ELR (cell line): ENCODE measurements around the gene PRKAB2.
"Not testable (repeated sequence)": the region's sequence is repeated elsewhere in the genome, so short reads cannot be mapped to it uniquely, and the experiment has no call there.

Source experiments
- DNase-seq: peaks from one replicate; pipeline ENCODE4 v3.0.0-alpha.2; 2015; ENCODE audit warnings: low read depth

Gene PRKAB2

GRCh38 chr1:147171399-147172167 is 687 bp downstream of the PRKAB2 start:
- DNase-seq: peak; percentile 36

DNA sequence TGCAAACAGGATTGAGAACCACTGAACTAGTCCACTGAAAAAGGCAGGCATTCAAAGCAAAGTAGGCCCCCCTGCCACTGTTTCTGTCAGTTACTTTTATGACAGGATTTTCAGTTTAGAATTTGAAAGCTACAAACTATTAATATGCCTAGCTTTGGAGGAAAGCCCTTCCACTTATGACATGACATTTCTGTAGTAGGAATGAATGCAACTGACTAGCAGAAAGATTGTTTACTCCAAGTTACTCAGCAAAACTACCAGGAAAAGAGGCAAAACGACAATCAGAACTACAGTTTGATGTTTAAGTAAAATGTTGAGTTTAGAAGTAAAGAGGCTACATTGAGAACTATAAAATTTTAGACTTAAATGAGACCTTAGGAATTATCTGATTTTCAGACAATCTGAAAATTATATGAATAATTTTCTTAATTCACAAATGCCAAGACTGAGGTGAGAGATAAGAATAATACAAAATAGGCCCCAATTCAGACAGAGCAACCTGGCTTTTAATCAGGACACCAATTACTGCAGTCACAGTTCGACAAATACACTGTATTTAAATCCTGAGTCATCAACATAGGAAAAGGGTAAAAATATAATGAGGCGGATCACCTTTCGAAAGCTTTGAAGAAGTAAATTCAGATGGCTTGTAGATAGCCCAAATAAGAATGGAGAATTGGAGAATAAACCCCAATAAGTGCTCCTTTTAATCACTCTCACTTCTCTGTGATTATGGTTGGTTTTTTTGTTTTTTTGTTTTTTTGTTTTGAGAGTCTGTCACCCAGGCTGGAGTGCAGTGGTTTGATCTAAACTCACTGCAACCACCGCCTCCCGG is 2.2 kb downstream of the PRKAB2 start:
- DNase-seq: peak; percentile 15

DNA sequence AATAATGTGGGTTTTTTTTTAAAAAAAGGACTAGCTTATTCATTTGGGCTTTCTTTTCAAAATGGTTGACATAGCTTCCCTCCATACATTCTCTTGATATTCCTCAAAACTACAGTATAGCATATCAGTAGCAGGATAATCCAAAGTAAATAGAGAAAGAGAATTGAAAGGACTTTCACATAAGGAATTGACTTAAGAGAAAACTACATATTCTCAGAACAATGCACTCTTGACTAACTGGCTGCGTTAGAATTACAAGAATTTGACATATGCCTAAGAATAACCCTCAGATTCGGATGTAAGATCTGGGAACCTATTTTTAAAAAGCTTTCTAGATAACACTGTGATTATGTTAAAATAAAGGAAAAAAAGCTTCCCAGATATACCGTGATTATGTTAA is 3.1 kb downstream of the PRKAB2 start:
- no peak for DNase-seq

DNA sequence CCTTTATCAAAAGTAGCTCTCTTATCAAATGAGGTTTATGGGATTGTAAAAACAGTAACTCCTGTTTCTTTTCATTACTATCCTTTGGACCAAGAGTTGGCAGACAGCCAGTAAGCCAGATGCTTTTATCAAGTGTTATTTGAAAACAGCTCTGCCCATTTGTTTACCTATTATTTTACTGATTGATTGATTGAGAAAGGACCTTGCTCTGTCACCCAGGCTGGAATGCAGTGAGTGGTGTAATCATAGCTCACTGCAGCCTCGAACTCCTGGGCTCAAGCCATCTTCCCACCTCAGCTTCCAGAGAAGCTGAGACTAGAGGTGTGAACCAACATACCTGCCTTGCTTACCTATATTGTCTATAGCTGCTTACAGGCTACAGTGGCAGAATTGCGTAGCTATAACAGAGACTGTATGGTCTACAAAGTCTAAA is 3.6 kb downstream of the PRKAB2 start:
- peak; percentile 47 for DNase-seq

DNA sequence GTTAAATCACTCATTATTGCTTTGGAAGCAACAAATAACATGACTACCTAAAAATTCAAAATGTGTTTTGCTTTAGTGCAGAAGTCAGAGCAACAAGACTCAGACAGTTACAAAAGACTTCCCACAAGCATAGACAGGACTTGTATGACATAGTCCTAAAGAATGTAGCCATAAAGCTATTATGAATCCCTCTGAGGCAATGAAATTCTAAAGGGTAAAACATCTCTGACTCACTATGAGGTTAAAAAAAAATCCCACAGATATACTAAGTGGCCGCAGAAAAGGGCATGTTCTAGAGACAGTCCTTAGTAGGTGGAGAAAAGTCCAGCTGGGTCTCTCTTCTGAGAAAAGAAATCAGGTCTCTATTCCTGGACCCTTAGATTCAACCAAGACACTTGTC is 4.9 kb downstream of the PRKAB2 start:
- DNase-seq: peak; percentile 97

GRCh38 chr1:147163019-147163418 is 9.3 kb downstream of the PRKAB2 start:
- no peak for DNase-seq

DNA sequence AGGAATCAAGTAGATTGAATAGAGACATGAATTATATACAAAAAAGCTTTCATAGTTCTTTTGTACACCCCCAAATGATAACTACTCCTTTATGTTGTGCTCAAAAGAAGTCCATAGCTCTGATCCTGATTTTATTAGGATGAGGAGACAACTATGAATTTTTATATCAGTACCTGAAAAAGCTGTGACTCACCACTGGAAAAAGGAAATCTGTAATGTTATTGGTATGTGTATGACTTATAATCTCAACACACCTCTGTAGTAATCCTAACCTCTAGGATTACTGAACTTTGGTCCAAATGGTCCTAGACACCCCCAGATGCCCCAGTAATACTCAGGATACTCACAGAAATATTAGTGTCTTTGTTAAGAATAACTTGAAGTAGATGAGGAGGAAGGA is 10.2 kb downstream of the PRKAB2 start:
- peak; percentile 30 for DNase-seq

- DNase-seq: not testable (repeated sequence)
These were observed 15.2 kb downstream of the PRKAB2 start for GRCh38 chr1:147157116-147157515.

DNA sequence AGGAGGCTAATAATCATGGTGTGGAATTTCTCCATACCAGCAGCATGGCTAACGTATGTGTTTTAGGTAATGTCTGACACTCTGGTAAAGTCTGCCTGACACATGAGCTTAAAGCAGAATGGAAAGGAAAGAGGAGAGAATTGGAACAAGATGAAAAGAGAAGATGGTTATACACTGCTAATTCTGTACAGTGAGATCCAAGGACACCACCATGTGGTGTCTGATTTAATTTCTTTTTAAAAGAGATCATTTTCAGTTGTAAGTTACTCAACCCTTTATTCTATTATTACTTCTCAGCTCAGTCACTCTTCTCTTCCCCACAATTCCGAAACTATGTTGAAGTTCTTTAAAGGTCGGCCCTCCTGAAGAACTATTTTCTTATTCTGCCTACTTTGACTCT is 15.6 kb downstream of the PRKAB2 start:
- DNase-seq: no peak

DNA sequence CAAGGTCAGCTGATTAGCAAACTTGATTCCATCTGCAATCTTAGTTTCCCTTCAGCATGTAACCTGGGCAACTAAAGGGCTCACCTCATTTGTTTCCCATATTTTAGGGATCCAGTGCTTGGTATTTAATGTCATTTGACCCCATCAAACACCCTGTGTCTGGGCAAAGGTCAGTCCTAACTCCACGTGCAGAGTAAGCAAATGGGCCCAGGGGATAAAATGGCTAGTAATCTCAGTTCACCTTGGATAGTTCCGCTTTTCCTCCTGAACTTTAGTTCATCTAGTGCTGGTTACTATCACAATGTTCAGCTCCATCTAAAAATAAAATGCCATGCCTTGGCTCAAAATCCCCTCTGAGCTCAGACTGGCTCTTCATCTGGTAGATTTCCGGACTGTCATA is 19.5 kb downstream of the PRKAB2 start:
- DNase-seq: no peak

DNA sequence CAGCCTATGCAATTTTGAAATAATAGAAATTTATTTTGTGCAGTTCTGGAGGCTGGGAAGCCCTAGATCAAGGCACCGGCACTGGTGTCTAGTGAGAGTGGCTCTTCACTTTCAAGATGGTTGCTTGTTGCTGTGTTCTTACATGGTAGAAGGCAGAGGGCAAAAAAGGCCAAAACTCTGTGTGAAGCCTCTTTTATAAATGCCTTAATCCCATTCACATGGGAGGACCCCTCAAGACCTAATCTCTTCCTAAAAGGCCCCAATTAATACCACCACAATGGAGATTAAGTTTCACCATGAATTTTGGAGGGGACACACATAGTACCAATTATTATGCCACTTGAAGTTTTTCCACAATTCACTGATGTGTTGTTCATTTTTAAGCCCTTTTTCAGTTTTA is 21.0 kb downstream of the PRKAB2 start:
- DNase-seq: no peak

GRCh38 chr1:147142886-147143285 is 29.4 kb downstream of the PRKAB2 start:
- DNase-seq: no peak

GRCh38 chr1:147130721-147131120 is 41.5 kb downstream of the PRKAB2 start:
- not testable (repeated sequence) for DNase-seq

DNA sequence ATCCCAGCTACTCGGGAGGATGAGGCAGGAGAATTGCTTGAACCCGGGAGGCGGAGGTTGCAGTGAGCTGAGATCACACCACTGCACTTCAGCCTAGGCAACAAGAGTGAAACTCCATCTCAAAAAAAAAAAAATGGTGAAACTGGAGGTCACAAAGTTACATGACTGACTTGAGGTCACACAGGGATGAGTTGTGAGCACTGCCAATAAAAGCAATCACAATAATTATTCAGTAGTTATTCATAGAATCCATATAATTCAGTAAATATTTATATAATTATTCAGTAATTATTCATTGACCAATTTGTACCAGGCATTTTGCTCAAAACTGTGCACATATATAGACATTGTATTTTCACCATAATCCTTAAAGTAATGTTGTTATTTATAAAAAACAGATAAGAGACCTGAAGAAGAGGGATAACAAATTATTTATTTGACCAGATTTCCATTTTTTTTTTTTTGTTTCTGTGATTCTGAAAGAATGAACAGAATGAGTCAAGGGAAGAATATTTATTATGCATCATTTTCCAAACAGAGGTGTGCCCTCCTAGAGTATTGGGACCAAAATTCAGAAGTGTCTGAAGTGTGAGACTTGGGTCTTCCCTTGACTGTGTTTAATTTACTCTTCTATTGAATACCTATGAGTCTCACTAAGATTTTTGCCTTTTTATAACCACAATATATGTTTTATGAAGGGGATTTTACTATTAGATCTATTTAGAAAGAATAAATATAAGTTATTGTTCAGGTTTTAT is 43.0 kb downstream of the PRKAB2 start:
- no peak for DNase-seq

GRCh38 chr1:147124266-147124665 is 48.0 kb downstream of the PRKAB2 start:
- no peak for DNase-seq

- no peak for DNase-seq
These were observed 55.2 kb downstream of the PRKAB2 start for GRCh38 chr1:147117109-147117508.

- no peak for DNase-seq
These were observed 56.8 kb downstream of the PRKAB2 start for GRCh38 chr1:147115496-147115895.

DNA sequence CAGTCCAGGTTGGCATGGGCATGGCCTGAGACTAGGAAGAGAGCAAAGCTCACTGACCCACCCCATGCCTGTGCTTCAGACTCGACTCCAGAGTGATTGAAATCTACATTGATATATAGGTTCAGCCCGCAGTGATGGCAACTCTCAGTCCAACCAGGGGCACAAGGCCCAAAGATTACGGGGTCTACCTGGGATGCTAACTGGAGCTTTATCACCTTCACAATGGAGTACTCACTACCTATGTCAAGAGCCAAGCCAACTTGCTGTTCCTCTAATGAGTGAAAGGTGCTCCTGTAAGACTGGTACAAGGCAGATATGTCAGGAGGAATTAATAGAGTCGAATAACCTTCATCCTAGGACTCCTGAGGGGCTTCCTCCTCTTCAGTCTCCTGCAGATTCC is 57.2 kb downstream of the PRKAB2 start:
- not testable (repeated sequence) for DNase-seq

GRCh38 chr1:147114353-147114752 is 57.9 kb downstream of the PRKAB2 start:
- not testable (repeated sequence) for DNase-seq

GRCh38 chr1:147111381-147112130 is 60.7 kb downstream of the PRKAB2 start:
- DNase-seq: peak; percentile 4

- no peak for DNase-seq
These were observed 61.4 kb downstream of the PRKAB2 start for GRCh38 chr1:147110872-147111271.

GRCh38 chr1:147110434-147110833 is 61.8 kb downstream of the PRKAB2 start:
- no peak for DNase-seq
